ENCODE data around the gene LYSMD4. TPM values are rescaled to one million over a fixed set of nuclear protein-coding genes. Genes with fewer than 3 reads are reported as not detected.
"Not testable (repeated sequence)": the region's sequence is repeated elsewhere in the genome, so short reads cannot be mapped to it uniquely, and the experiment has no call there.

Gene LYSMD4
- total RNA-seq, 3 donors from 2014 or later: 12.1 to 16.0 (median 12.2) TPM

DNA sequence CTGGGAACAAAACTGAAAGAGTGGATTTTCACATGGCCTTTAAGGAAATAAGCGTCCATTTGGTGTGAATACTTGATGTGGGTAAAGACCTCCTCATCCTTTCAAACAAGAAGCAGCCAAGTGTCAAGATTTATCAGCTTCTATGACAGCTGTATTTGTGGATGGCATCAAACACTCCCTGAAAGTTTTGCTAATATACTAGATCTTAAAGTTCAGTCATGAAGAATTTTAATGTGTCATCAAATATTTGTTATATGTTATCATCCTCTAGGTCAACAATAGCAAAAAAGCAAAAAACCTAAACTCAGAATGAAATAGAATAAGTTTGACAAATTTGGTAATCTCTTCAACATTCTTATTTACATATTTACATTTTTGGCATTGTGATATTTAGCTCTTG is 29.1 kb upstream of the LYSMD4 start:
- Histone ChIP-seq H3K4me3 (no peak overlapping the region), H3K36me3 (no peaks in the 10 kb centered on the region), H3K9me3 (no peaks in the 10 kb centered on the region), H3K4me1 (no peaks in the 10 kb centered on the region), H3K27me3 (no peaks in the 10 kb centered on the region), H3K27ac (no peak overlapping the region)
- DNase-seq (ENCODE audit: low spot score in 2 of 2): no peak
- no peak for TF ChIP-seq POLR2AphosphoS5 (IDR thresholded peaks at IDR 0.05)
- no peak for TF ChIP-seq POLR2A (IDR thresholded peaks at IDR 0.05)
- intact Hi-C loops (cut with DNase I; ENCODE audit: low total_unique reads): no loop called here

DNA sequence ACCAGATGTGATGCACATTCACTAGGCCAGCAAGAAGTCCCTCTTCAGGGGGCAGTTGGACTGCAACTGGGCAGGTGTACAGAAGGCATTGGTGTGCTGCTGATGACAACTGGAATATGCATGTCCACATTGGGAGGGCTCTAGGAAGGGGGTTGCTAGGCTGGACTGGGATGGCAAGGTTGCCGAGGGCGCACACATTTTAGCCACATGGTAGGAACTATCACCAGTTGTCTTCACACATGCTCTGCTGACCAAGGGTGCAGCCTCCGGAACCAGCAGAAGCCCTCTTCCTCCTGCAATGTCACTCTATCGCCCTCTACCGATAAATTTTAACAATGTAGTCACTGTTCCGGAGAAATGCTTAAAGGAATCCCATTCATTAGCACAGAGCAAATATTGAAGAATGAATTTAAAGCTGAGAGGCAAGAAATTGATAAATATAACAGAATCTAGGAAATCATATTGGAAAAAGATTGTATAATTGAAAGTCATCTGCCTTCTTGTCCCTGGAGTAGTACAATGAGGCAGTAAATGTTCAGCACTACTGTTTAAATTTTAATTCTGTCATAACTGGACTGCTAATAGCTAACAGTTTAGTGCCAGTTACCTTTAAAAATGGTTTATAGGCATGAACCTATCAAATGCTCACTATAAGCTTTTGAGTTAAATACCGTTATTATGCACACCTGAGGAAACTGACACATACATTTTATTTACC is 22.6 kb upstream of the LYSMD4 start:
- Histone ChIP-seq H3K36me3 (no peaks in the 10 kb centered on the region), H3K27ac (no peak overlapping the region), H3K27me3 (no peaks in the 10 kb centered on the region), H3K4me1 (no peaks in the 10 kb centered on the region), H3K4me3 (no peak overlapping the region), H3K9me3 (no peaks in the 10 kb centered on the region)
- DNase-seq (ENCODE audit: low spot score in 2 of 2): no peak
- intact Hi-C loops (cut with DNase I; ENCODE audit: low total_unique reads): no loop called here
- TF ChIP-seq, protein P1, sequence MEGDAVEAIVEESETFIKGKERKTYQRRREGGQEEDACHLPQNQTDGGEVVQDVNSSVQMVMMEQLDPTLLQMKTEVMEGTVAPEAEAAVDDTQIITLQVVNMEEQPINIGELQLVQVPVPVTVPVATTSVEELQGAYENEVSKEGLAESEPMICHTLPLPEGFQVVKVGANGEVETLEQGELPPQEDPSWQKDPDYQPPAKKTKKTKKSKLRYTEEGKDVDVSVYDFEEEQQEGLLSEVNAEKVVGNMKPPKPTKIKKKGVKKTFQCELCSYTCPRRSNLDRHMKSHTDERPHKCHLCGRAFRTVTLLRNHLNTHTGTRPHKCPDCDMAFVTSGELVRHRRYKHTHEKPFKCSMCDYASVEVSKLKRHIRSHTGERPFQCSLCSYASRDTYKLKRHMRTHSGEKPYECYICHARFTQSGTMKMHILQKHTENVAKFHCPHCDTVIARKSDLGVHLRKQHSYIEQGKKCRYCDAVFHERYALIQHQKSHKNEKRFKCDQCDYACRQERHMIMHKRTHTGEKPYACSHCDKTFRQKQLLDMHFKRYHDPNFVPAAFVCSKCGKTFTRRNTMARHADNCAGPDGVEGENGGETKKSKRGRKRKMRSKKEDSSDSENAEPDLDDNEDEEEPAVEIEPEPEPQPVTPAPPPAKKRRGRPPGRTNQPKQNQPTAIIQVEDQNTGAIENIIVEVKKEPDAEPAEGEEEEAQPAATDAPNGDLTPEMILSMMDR (IDR thresholded peaks at IDR 0.05): peak; percentile 44 to 84 (median 71)
- no peak for TF ChIP-seq POLR2A (IDR thresholded peaks at IDR 0.05)
- no peak for TF ChIP-seq POLR2AphosphoS5 (IDR thresholded peaks at IDR 0.05)

DNA sequence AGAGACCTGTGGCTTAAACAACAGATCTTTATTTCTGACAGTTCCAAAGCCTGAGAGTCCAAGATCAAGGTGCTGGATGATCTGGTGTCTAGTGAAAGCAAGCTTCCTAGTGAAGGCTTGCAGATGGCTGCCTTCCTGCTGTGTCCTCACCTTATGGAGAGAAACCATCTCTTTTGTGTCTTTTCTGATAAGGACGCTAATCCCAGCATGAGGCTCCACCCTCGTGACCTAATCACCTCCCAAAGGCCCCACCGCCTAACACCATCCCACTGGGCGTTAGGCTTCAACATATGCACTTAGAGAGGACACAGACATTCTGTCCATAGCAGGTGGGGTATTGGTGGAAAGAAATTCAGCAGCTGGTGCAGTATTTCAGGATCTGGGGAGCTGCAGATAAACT is 19.8 kb upstream of the LYSMD4 start:
- Histone ChIP-seq H3K4me3 (no peak overlapping the region), H3K27ac (no peak overlapping the region), H3K9me3 (no peaks in the 10 kb centered on the region), H3K27me3 (no peaks in the 10 kb centered on the region), H3K4me1 (no peaks in the 10 kb centered on the region), H3K36me3 (no peaks in the 10 kb centered on the region)
- TF ChIP-seq POLR2A (IDR thresholded peaks at IDR 0.05): no peak
- TF ChIP-seq, protein P1 (IDR thresholded peaks at IDR 0.05): no peak
- no peak for TF ChIP-seq POLR2AphosphoS5 (IDR thresholded peaks at IDR 0.05)
- intact Hi-C loops (cut with DNase I; ENCODE audit: low total_unique reads): no loop called here
- no peak for DNase-seq (ENCODE audit: low spot score in 2 of 2)

DNA sequence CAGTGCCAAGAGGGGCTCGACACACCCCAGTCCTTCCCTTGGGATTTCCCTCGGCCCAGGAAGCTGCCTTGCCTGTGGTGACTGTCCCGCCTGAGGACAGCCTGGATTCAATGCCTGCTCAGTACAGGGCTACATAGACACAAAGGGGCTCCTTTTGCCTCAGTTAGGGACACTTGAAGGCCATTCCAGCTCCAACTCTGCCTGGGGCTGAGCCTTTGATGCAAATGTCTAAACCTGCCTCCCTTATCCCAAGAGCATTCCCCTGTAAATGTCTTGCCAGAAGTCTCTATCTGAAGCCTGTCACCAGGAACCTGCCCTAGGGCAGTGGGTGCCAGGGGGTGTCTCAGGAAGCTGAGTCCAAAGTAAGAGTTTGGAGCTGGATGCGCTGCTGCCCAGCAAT is 19.3 kb upstream of the LYSMD4 start:
- Histone ChIP-seq H3K27me3 (no peaks in the 10 kb centered on the region), H3K36me3 (no peaks in the 10 kb centered on the region), H3K9me3 (no peaks in the 10 kb centered on the region), H3K4me1 (no peaks in the 10 kb centered on the region), H3K27ac (no peak overlapping the region), H3K4me3 (no peak overlapping the region)
- intact Hi-C loops (cut with DNase I; ENCODE audit: low total_unique reads): no loop called here
- DNase-seq (ENCODE audit: low spot score in 2 of 2): no peak
- TF ChIP-seq, protein P1 (IDR thresholded peaks at IDR 0.05): no peak
- TF ChIP-seq POLR2AphosphoS5 (IDR thresholded peaks at IDR 0.05) (no peak), POLR2A (IDR thresholded peaks at IDR 0.05) (no peak)

DNA sequence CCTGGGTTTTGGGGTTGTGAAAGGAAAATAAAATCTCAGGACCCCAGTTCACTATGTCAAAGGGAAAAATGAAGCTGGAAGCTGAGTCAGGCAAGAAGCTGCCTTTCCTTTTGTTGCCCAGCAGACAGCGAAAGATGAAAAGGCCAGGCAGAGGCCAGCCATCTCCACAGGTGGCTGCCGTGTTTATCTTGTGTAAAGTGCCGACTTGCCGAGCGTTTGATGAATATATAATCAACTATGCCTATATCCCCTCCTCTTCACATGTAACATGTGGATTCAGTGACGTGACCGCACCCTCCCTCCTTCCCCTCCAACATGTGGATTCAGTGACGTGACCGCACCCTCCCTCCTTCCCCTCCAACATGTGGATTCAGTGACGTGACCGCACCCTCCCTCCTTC is 17.1 kb upstream of the LYSMD4 start:
- H3K36me3 ChIP-seq; DNase-seq (ENCODE audit: low spot score in 2 of 2); H3K27me3 ChIP-seq; H3K4me1 ChIP-seq; intact Hi-C loops (cut with DNase I; ENCODE audit: low total_unique reads); H3K9me3 ChIP-seq; H3K4me3 ChIP-seq; H3K27ac ChIP-seq: not testable (repeated sequence)

DNA sequence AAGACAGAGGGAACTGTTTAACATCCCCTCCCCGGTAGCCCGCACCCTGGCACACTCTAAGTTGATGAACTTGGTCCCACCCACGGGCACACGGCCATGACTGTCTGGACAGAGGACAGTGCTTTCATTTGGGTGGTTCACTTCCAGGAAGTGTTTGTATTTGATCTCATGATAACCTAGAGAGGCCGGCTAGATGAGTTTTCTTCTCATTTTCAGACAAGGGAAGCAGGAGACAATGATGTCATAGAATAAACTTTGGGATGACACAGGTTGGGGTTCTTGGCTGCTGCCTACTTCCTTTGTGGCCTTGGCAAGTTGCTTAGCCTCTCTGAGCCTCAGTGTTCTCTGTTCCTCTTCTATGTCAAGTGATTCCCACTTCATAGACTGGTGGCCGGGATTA is 16.1 kb upstream of the LYSMD4 start:
- peak overlapping the region; percentile 57 to 63 for H3K27ac ChIP-seq
- H3K4me3 ChIP-seq: no peak overlapping the region
- H3K27me3 ChIP-seq: no peaks in the 10 kb centered on the region
- TF ChIP-seq, protein P1 (IDR thresholded peaks at IDR 0.05): no peak
- TF ChIP-seq POLR2AphosphoS5 (IDR thresholded peaks at IDR 0.05): no peak
- no peak for DNase-seq (ENCODE audit: low spot score in 2 of 2)
- H3K9me3 ChIP-seq: no peaks in the 10 kb centered on the region
- no peaks in the 10 kb centered on the region for H3K36me3 ChIP-seq
- H3K4me1 ChIP-seq: no peaks in the 10 kb centered on the region
- intact Hi-C loops (cut with DNase I; ENCODE audit: low total_unique reads): no loop called here

All from breast epithelium (tissue), 4 donors.